GM21390 (cell line): ENCODE measurements around the gene TMEM235.
"Not testable (repeated sequence)": the region's sequence is repeated elsewhere in the genome, so short reads cannot be mapped to it uniquely, and the experiment has no call there.

ENCODE experiments used
- ATAC-seq: cut with Tn5 transposase; IDR thresholded peaks from one replicate; pipeline ENCODE4 v1.9.1; 2021; ENCODE audit not compliant: unreplicated experiment

TMEM235 gene

GRCh38 chr17:78237401-78238012 is 6.1 kb downstream of the TMEM235 start:
- ATAC-seq = no peak

GRCh38 chr17:78238823-78239488 is 7.5 kb downstream of the TMEM235 start:
- no peak for ATAC-seq

GRCh38 chr17:78239489-78239931 is 8.1 kb downstream of the TMEM235 start:
- ATAC-seq = no peak

GRCh38 chr17:78240012-78240655 is 8.7 kb downstream of the TMEM235 start:
- ATAC-seq = no peak

GRCh38 chr17:78240839-78241238 is 9.4 kb downstream of the TMEM235 start:
- ATAC-seq = no peak

GRCh38 chr17:78241277-78242023 is 10.0 kb downstream of the TMEM235 start:
- ATAC-seq = no peak

- no peak for ATAC-seq
Observed at GRCh38 chr17:78242024-78242742, 10.8 kb downstream of the TMEM235 start.

- no peak for ATAC-seq
Observed at GRCh38 chr17:78247304-78247703, 15.9 kb downstream of the TMEM235 start.

- ATAC-seq = no peak
Observed at GRCh38 chr17:78248051-78248914, 16.9 kb downstream of the TMEM235 start.

- ATAC-seq = no peak
Observed at GRCh38 chr17:78249074-78249817, 17.8 kb downstream of the TMEM235 start.

- ATAC-seq = no peak
Observed at GRCh38 chr17:78249818-78250806, 18.7 kb downstream of the TMEM235 start.

- ATAC-seq = no peak
Observed at GRCh38 chr17:78250891-78251772, 19.7 kb downstream of the TMEM235 start.

GRCh38 chr17:78251773-78252103 is 20.3 kb downstream of the TMEM235 start:
- no peak for ATAC-seq

- ATAC-seq = no peak
Observed at GRCh38 chr17:78252111-78252634, 20.7 kb downstream of the TMEM235 start.

GRCh38 chr17:78252701-78253635 is 21.5 kb downstream of the TMEM235 start:
- ATAC-seq = no peak

GRCh38 chr17:78253636-78253945 is 22.2 kb downstream of the TMEM235 start:
- ATAC-seq = not testable (repeated sequence)
